ENCODE data around the gene RPS18. TPM values are rescaled to one million over a fixed set of nuclear protein-coding genes. Genes with fewer than 3 reads are reported as not detected.

Gene RPS18
- polyA plus RNA-seq, 2 of the 4 experiments (the other 2 are of a cell fraction), result 3,426 to 3,611 TPM

DNA sequence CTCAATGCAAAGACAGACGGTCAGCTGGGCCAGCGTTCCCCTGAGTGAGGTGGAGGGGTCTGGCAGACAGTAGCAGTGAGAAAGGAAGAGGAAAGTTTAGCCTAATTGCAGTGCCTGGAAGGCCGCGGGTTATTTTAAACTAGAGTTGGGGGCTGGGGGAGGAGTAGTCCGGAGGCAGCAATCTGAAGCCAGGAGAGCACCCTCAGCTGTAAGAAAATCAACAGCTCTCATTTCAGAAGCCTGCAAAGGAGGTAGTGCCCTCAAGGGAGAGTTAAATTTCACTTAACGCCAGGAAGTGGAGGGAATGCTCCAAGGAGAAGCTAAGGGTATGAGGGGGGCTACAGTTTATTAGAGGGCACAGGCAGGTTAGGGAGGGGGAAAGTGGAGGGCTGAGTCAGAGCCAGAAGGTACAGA is 36.6 kb upstream of the RPS18 start:
- WGBS (ENCODE audit: missing lambda C conversion rate), result 39% methylated on average over 6 of the region's 6 CpGs
- DNase-seq (ENCODE audit: low read depth in 1 of 2, low spot score in 1 of 2) (no peak), FAIRE-seq (no peak), ATAC-seq (no peak)
- CTCF ChIA-PET, result interaction anchor here (1.0 to 7.2 kb wide), 5 partner anchors 13 to 221 kb away, joined by 3 to 39 read pairs (median 4); partner anchors contain the start of gene RING1
- POLR2A ChIA-PET, result no interaction called here
- Histone ChIP-seq H3K4me3 (no peak overlapping the region), H3K9me3 (no peaks in the 10 kb centered on the region), H3K4me1 (no peaks in the 10 kb centered on the region), H3K27ac (no peak overlapping the region), H3K4me2 (no peak overlapping the region)
- TF ChIP-seq CHD2 (IDR thresholded peaks at IDR 0.05; ENCODE audit: low read length, partially characterized antibody) (no peak), EP300 (IDR thresholded peaks at IDR 0.05) (no peak), PHF8 (IDR thresholded peaks at IDR 0.05; ENCODE audit: borderline replicate concordance, low read depth) (no peak)

GRCh38 chr6:33236328-33236727 is 35.5 kb upstream of the RPS18 start:
- Histone ChIP-seq H3K4me2 (no peak overlapping the region), H3K9me3 (no peaks in the 10 kb centered on the region), H3K4me3 (no peak overlapping the region), H3K27ac (no peak overlapping the region), H3K4me1 (no peaks in the 10 kb centered on the region)
- no peak for FAIRE-seq
- POLR2A ChIA-PET, result no interaction called here
- no peak for TF ChIP-seq ZNF302 (CRISPR knock-in tag; IDR thresholded peaks at IDR 0.05)
- no peak for TF ChIP-seq JUNB (IDR thresholded peaks at IDR 0.05)
- TF ChIP-seq, protein P1, sequence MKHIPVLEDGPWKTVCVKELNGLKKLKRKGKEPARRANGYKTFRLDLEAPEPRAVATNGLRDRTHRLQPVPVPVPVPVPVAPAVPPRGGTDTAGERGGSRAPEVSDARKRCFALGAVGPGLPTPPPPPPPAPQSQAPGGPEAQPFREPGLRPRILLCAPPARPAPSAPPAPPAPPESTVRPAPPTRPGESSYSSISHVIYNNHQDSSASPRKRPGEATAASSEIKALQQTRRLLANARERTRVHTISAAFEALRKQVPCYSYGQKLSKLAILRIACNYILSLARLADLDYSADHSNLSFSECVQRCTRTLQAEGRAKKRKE (CRISPR knock-in tag; IDR thresholded peaks at IDR 0.05; ENCODE audit: low read depth), result no peak
- no peak for TF ChIP-seq HOXB13 (CRISPR knock-in tag; IDR thresholded peaks at IDR 0.05; ENCODE audit: low read depth)
- TF ChIP-seq, protein P2, sequence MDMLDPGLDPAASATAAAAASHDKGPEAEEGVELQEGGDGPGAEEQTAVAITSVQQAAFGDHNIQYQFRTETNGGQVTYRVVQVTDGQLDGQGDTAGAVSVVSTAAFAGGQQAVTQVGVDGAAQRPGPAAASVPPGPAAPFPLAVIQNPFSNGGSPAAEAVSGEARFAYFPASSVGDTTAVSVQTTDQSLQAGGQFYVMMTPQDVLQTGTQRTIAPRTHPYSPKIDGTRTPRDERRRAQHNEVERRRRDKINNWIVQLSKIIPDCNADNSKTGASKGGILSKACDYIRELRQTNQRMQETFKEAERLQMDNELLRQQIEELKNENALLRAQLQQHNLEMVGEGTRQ (IDR thresholded peaks at IDR 0.05), result no peak
- no peak for TF ChIP-seq MAFK (IDR thresholded peaks at IDR 0.05; ENCODE audit: partially characterized antibody)
- no peak for TF ChIP-seq CTCF (IDR thresholded peaks at IDR 0.05)
- no peak for TF ChIP-seq KDM1A (IDR thresholded peaks at IDR 0.05; ENCODE audit: low read depth)
- no peak for TF ChIP-seq NFE2L2 (conservative IDR thresholded peaks at IDR 0.05; ENCODE audit: low read length)
- no peak for TF ChIP-seq HOXA7 (CRISPR knock-in tag; IDR thresholded peaks at IDR 0.05)
- no peak for TF ChIP-seq MYC (IDR thresholded peaks at IDR 0.05; ENCODE audit: borderline replicate concordance, low read length)
- no peak for TF ChIP-seq RCOR1 (IDR thresholded peaks at IDR 0.05; ENCODE audit: low read depth, low read length)
- no peak for TF ChIP-seq RFX5 (IDR thresholded peaks at IDR 0.05)
- TF ChIP-seq ZFP36 (IDR thresholded peaks at IDR 0.05; ENCODE audit: borderline replicate concordance, partially characterized antibody), result no peak
- DNase-seq (ENCODE audit: low read depth in 1 of 2, low spot score in 1 of 2), result no peak
- ATAC-seq, result no peak
- CTCF ChIA-PET, result interaction anchor here (1.0 to 7.2 kb wide), 3 partner anchors 11 to 115 kb away, joined by 4 to 39 read pairs (median 4); no protein-coding TSS in a partner anchor

GRCh38 chr6:33236852-33237251 is 35.0 kb upstream of the RPS18 start:
- no peak for ATAC-seq
- DNase-seq (ENCODE audit: low read depth in 1 of 2, low spot score in 1 of 2), result no peak
- ChIA-PET POLR2A (no interaction called here), CTCF (interaction anchor here (0.6 to 7.2 kb wide), 2 partner anchors 11 to 1828 kb away, joined by 3 to 39 read pairs; no protein-coding TSS in a partner anchor)
- Histone ChIP-seq H3K9me3 (no peaks in the 10 kb centered on the region), H3K27ac (no peak overlapping the region), H3K4me3 (no peak overlapping the region), H3K4me1 (no peaks in the 10 kb centered on the region), H3K4me2 (no peak overlapping the region)
- FAIRE-seq, result no peak
- WGBS (ENCODE audit: missing lambda C conversion rate), result 65% methylated on average over 6 of the region's 6 CpGs
- TF ChIP-seq FOSL2 (IDR thresholded peaks at IDR 0.05), result no peak
- TF ChIP-seq FOSL2 (CRISPR knock-in tag; IDR thresholded peaks at IDR 0.05), result no peak
- TF ChIP-seq CBX2 (IDR thresholded peaks at IDR 0.05; ENCODE audit: borderline replicate concordance, low read depth), result no peak
- TF ChIP-seq ZFP36 (IDR thresholded peaks at IDR 0.05; ENCODE audit: borderline replicate concordance, partially characterized antibody), result no peak
